DMS153 (cell line): ENCODE data around the gene FAM180B.
A peak's percentile ranks its signal among the peaks of the same experiment; 100 is the strongest.

ENCODE experiments used
- DNase-seq: peaks from one replicate; lab custom pipeline; 2025; lab: John Stamatoyannopoulos, UW

The FAM180B gene

DNA sequence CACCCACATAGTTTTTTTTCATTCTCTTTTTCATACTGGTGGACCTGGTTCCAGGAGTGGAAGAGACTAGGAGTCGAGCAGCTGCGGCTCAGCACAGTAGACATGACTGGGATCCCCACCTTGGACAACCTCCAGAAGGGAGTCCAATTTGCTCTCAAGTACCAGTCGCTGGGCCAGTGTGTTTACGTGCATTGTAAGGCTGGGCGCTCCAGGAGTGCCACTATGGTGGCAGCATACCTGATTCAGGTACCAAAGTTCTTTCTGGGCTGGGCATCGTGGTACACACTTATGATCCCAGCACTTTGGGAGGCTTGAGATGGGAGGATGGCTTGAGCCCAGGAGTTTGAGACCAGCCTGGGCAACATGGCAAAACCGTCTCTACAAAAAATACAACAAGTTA lies 16.8 kb upstream of the FAM180B start:
- DNase-seq, result no peak

DNA sequence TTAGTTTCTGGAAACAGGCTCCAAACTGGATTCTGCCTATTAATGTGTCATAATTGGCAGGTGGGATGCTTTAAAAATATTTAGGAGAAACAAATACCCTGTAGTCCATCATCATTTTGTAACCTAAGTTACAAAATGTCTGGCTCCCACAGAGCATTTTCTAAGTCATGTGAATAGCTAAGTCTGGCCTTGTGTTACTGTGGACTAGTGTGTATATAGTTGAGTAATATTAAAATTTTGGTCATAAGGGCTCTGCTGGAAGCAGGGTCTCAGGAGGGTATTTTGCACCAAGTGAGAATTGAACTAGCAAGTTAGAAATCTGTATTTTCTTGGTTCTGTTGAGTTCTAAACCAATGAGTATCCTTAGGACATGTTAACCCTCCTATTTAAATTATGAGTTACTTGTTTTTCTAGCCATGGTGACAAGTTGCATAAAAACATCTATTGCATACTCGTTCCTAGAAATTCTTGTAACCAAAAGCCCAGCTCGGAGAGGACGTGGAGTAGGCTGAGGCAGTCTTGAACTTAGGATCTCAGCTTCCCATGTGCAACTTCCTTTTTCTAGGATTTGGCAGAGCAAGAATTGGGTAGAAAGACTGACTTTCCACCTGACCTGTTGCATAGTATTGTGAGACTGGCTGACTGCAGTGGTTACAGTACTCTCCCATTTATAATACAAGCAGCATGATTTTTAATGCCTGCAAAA lies 15.7 kb upstream of the FAM180B start:
- no peak for DNase-seq

DNA sequence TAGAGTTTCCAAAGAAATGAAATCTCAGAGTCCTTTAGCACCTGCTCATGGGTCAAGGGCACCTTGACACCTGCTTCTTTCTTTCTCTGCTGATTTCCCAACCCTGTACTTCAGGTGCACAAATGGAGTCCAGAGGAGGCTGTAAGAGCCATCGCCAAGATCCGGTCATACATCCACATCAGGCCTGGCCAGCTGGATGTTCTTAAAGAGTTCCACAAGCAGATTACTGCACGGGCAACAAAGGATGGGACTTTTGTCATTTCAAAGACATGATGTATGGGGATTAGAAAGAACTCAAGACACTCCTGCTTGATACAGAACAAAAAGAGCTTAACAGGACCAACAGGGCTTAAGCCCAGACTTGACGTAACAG lies 15.1 kb upstream of the FAM180B start:
- DNase-seq, result no peak

DNA sequence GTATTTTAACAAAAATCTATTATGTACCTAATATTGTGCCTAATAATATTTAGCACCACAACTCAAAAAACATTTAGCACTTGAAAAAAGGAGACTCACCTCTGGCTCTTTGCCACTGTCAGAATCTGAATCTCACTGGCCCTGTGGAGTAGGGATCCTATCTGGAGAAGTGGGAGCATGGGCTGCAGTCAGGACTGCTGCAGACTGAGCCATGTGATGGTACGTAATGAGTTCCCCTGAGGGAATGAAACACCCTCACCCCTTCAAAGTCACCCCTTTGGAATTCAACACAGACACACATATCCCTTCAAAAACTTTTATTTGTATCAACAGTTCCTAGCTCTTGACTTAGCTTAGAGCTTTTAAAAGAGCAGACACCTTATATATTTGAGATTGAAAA lies 14.6 kb upstream of the FAM180B start:
- DNase-seq, result no peak

DNA sequence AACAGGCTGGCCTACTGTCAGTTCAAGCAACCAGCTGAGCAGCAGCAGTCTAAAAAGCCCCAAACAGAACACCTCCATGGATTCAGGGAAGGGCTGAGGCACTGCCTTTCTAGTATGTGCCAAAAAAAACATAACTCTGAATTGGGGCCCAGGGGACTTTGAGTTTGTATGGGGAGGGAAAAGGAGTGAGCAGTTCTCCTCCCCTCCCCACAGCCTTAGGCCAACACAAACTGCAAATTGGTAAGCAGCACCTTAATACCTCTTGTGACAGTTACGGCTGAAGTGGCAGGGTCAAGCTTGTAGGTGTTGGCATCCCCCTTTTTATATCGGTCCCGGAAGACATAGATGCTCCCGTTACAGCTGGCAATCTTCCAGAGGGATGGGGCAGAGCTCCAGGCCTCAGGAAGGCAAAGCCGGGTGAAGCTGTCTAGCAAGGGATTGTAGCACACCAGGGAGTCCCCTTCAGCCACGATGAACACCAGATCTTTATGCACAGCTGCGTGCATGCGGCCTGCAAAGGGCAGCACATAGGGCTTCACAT lies 13.7 kb upstream of the FAM180B start:
- DNase-seq, result no peak

DNA sequence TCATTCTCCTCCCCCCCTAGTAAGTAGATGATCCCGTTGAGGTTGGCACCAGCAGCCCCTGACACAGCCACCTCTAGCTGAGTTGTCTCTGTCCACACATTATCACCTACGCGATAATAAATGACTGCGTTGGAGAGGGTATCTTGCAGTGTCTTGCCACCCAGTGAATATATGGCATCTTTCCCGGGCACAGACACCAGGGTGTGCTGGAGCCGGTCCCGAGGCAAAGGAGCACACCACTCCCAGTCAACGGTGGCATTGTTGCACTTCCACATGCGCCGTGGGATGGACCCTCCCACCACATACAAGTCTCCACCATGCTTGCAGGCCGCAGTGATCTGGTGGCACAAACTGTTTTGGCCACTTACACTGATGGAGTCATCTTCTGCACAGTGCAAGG lies 13.2 kb upstream of the FAM180B start:
- no peak for DNase-seq

DNA sequence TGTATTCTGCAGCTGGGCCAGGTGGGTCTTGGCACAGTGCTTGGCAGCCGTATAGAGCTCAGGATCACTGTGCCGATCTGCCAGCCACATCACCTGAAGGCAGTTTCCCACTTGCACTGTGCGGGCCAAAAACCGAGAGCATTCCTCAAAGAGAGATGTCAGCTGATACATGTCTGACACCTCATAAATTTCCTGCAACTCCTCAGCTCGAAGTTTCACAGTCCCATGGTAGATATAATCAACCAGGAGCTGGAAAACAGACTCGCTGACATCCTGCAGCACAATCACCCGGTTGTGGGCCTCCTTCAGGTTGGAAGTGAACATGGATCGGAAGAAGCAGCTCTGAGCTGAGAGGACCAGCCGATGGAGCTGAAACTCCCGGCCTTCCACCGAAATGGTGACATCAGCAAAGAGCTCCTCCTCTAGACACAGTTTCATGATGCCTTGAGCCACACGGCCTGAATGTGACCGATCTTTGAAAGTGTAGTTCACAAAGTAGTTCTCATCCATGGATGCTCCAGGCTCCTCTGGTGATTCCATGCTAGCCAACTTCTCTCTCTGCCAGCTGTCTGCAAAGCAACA lies 8.9 kb upstream of the FAM180B start:
- no peak for DNase-seq

DNA sequence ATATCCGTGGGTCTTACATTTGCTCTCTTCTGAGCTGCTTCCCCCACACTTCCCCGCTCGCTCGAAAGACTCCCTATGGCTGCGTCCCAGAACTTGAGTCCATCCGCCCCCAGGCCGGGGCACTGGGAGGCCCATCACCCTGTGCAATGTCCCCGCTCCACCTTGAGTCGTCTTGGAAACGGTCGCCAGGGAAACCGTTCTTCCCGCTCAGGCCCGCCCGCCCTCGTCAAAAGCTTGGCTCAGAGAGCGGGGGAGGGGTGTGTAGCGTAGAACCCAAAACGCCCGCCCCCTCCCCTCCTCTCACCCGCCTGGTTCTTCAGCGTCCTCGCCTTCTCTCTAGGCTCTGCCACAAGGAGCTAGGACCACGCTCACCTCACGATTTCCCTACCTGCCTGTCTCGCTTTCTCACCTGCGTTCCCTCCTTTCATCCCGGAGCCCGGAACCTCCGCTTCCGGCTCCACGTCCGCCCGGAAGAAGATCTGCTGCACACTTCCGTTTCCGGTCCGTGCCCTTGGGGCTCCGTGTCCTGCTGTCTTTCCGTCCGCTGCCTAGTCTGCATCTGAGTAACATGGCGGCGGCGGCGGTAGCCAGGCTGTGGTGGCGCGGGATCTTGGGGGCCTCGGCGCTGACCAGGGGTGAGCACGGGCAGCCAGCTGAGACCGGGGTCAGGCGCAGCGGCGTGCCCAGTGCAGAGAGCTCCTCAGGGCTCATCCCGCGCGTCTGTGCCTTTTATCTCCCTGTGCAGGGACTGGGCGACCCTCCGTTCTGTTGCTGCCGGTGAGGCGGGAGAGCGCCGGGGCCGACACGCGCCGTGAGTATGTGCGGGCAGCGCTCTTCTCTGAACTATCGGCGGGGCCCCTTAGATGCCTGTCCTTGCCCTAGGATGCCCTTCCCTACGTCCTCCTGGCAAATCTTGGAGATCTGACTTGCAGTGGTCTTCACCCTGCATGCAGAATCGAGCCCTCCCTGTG lies 7.7 kb upstream of the FAM180B start, which contains the start of the genes KBTBD4 and NDUFS3:
Gene KBTBD4, minus strand, starts transcription at position 447 of the 971 bp plus-strand sequence. Its CDS starts 19 bp downstream, at position 428.
Gene NDUFS3, plus strand, starts transcription at position 551 of the 971 bp plus-strand sequence. Its CDS starts 18 bp downstream, at position 569.
- DNase-seq, result peak; percentile 75

DNA sequence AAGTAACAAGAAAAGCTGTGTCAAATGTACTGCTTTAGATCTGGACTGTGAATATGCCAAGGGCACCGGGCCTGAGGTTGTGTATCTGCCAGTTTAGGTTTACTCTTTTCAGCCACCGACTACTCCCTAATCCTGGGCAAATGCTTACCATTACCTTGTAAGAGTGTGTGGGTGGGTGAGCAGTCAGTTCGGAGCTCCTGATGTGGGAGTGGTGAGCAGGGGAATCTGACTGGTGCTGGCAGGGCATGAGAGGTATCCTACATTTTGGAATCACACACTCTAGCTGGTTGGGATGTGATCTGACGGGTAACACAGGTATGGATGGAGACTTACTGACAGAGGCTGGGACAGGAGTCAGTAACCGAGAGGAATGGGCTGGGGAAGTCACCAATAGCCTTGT lies 2.6 kb upstream of the FAM180B start:
- DNase-seq, result no peak

DNA sequence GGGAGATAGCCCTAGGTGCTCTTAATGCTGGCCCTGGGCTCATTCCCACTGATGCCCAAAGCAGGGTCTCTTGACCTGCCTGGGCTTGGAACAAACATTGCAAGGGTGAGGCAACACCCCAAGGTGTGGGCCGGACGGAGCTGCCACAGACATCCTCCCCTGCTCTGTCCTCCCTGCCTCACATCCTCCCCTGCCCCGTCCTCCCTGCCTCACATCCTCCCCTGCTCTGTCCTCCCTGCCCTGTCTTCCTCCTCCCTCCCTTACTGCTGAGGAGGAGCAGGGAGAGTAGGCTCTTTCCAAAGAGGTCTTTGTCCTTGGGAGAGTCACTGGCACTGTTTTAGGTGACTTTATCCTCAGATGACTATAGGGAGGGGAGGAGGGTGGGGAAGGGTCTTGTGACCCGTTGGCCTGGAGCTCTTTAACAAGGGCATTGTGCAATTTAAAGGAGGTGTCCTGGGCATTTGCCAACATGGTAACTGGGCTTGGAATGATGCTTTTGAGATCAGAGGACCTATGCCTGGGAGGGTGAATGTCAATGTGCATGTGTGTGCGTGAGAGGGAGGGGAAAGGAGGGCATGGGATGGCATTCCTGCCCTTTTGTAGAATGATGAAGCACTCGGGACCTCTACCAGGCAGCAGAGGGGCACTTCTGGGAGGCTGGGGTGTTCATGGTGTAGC lies 700 bp downstream of the FAM180B start:
- no peak for DNase-seq

DNA sequence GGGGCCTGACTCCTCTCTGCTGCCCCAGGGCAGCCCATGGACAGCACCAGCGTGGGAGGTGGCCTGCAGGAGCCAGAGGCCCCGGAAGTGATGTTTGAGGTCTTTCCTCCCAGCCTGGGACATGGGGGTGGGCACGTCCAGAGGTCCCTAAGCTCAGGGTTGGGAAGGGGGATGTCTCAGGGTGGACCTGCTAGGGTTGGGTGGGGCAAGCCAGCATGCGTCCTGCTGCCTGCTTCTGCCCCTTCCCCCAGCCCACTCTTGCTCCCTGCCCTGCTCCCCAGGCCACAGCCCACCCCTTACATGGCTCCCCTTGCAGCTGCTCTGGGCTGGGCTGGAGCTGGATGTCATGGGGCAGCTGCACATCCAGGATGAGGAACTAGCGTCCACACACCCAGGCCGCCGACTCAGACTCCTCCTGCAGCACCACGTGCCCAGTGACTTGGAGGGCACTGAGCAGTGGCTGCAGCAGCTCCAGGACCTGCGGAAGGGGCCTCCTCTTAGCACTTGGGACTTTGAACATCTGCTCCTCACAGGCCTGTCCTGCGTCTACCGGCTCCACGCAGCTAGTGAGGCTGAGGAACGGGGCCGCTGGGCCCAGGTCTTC lies 1.3 kb downstream of the FAM180B start:
- no peak for DNase-seq

DNA sequence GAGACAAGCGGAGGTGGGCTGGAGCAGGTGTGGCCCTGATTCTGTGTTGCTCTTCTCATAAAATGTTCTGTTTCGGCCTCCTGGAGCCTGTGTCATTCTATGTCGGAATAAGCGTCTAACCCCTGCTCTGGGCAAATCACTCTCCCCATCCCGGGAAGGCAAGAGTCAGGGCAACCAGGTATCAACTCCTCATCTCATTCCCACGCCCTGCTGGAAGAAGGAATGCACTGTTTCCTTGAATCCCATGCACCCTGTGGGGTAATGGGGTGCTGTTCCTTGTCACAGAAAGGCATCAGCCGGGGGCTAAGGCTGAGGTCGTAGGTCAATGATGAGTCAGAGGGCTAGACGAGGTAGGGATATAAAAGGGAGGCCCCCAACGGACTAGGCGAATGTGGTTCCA lies 2.6 kb downstream of the FAM180B start:
- no peak for DNase-seq

DNA sequence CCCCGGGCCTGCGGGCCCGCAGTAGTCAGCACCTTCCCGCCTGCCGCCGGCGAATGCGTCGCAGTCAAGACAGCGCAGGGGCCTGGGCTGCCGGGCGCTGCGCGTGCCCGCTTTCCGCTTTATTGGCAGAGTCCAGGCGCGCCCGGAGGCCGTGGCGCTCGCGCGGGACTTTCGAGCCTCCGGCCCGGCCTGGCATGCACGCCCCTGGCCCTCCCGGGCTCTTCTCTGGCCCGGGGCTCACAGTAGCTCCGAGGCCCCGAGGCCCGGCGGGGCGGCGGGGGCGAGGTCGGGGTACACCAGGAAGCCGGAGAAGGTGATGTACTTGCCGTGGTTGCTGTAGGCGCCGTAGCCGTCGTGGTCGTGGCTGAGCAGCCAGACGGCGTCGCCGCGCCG lies 3.1 kb downstream of the FAM180B start:
- DNase-seq, result no peak

DNA sequence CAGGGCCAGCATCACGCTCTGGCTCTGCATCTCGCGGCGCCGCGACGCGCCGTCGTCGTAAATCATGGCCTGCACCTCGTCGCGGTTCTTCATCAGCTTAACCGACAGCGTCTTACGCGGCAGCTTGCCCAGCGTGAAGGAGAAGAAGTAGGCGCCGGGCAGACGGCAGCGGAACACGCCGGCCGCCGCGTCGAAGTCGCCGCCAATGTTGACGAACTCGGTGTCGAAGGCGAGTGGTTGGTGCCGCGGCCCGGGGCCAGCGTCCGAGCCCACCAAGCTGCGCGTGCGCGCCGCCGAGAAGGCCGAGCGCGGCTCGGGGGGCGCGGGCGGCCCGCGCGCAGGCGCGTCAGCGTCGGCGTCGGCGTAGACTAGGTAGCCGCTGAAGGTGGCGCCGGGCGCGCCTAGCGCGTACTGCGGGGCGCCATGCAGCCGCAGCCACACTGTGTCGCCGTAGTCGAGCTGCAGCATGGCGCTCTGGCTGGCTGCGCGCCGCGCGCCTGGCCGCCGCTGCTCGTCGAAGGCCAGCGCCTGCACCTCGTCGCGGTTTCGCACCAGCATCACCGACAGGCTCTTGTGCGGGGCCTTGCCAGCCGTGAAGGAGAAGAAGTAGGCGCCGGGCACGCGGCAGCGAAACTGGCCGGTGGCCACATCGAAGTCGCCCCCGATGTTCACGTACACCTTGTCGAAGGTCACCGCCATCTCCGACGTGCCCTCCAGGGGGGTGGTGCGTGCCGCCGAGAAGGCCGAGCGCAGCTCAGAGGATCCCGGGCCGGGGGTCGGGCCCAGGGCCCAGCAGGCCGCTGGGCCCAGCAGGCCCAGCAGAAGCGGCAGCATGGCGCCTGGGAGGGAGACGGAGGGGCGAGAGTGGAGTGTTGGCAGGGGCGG lies 3.7 kb downstream of the FAM180B start:
- no peak for DNase-seq

DNA sequence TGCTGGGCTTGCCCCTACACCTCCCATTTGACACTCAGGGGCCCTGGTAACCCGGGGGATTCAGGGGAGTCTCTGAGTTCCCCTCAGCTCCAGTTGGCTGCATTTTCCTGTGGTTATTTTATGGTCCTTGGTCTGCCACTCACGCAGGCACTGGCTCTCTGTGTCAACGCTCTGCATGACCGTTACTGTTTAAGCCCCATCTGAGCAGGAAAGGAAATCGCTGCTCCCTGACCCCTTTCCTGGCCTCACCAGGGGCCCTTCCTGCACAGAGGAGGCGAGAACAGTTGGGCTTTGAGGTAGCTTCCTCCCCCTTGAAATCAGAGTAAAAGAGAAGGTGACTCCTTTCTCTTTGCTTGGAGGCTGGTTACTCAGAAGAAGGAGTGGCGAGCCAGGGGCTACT lies 5.3 kb downstream of the FAM180B start:
- DNase-seq, result no peak

DNA sequence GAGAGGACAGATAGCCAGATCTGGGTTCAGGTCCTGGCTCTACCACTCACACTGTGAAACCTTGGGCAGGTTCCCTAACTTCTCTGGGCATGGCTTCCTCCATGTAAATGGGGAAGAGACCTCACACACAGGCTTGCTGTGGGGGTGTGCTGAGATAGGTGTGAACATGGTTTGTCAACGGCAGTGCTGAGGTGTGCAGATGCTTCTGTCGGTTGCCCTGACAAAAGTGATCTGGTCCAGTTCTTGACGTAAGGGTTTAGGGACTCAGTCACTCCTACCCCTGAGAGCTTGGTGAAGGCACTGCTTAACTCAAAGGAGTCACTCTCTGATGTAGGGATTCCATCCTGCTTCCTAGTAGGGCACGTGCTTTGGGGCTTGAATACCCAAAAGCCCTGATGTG lies 5.8 kb downstream of the FAM180B start:
- no peak for DNase-seq

DNA sequence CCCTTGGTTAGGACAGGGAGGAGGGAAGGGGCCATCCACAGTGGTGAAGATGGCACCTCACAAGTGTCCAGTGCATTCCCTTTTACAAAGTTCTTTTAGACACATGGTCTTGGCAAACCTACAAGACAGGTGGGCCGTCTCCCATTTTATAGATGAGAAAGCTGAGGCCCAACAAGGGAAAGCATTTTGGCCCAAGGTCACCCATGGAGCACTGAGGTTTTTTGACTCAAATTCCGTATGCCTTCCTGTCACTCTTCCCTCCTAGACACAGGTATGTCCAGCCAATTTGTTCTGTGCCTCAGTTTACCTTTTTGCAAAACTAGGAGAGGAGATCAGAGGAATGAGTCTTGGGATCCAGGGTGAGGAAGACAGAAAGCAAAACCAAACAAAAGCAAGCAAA lies 6.5 kb downstream of the FAM180B start:
- no peak for DNase-seq

DNA sequence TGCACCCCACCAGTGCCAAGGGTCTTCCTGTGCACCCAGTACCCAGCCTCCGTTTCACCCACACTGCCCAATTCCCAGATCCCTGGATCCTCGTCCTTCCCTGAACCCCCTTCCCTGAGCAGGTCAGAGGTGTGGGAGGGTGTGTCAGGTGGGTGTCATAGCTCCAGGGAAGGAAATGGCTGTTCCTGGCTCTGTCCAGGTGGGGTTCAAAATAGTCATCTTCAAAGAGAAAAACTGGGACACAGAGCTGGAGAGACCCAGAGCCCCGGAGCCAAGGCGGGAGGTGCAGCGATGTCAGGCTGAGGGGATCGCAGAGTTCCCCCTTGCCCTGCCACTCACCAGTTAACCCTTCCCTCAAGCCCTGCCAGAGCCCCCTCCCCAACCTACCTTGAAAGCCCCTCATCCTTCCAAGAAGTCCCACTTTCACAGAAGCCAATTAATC lies 7.0 kb downstream of the FAM180B start:
- DNase-seq, result no peak

DNA sequence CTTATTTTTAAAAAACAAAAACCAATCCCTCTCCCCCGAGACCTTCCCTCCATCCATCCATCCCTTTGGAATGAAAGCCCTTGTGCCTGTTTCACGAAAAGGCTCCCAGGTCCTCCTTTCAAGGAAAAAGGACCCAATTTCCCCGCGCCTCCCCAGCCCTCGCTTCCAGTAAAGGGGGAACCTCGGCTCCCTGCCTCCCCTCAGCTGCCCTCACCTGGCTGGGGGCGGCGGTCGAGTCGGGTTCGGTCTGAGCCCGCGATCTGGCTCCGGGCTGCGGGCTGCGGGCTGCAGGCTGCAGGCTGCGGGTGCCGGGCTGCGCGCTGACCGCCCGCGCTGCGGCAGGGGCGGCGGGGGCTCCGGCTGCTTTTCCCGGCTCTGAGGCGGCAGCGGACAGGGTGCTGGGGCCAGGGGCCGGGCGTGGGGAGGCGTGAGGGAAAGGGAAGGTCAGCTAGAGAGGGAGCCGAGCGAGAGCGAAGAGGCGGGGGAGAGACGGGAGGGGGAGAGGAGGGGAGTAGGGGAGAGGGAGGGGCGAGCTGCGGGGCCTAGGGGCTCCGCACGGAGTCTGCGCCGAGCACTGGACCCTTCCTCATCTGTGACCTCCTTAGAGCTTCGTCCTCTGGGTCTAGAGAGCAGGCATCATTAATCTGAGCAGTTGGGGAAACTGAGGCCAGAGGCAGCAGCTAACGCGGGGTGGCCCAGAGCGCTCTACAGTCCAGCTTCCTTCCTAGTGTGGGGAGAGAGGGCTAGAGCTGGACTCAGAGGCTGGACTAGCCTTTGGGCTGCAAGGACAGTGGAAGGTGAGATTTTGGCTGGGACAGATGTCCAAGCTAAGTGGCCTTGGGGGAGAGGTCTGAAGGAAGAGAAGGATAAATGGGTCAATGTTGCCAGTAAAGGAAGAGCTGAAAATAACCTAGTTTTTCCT lies 7.7 kb downstream of the FAM180B start, which contains the start of gene C1QTNF4:
Gene C1QTNF4, minus strand, starts transcription at position 478 of the 922 bp plus-strand sequence. CDS start 3,601 bp downstream, outside the sequence.
- no peak for DNase-seq
